Fibroblast of lung (primary cell): Measurements from ENCODE around the gene DUSP5. TPM values are rescaled to one million over a fixed set of nuclear protein-coding genes. Genes with fewer than 3 reads are reported as not detected.

Experiments used
- DNase-seq, 2 donors: peaks; one replicate each; pipeline versions ENCODE4 v3.0.0 to v3.0.0-alpha.2; 2010; ENCODE audit warnings: low read depth in 2 of 2
- H2AFZ ChIP-seq: 2 replicates; pipeline ENCODE4 v1.5.1; 2012; ENCODE audit warnings: low read length, control low read depth, inconsistent platforms
- H3K27ac ChIP-seq: 2 replicates; pipeline ENCODE4 v1.5.1; 2011; ENCODE audit warnings: low read length, control low read depth; ENCODE audit not compliant: insufficient read depth
- H3K27me3 ChIP-seq: 2 replicates; pipeline ENCODE4 v1.5.1; 2011; ENCODE audit warnings: mild to moderate bottlenecking, low read length; ENCODE audit not compliant: control insufficient read depth, insufficient read depth
- H3K36me3 ChIP-seq: 2 replicates; pipeline ENCODE4 v1.5.1; 2011; ENCODE audit warnings: low read length; ENCODE audit not compliant: control insufficient read depth, insufficient read depth
- H3K4me1 ChIP-seq: 2 replicates; pipeline ENCODE4 v1.5.1; 2011; ENCODE audit warnings: low read length; ENCODE audit not compliant: control insufficient read depth, insufficient read depth; ENCODE audit errors: extremely low read depth
- H3K4me2 ChIP-seq: 2 replicates; pipeline ENCODE4 v1.5.1; 2011; ENCODE audit warnings: low read length, control low read depth; ENCODE audit not compliant: insufficient read depth; ENCODE audit errors: extremely low read depth
- H3K4me3 ChIP-seq, 4 experiments: fragments of 200-600 bp in 1 of 4; sonication (generic) in 1 of 4; replicated peaks in 1 of 4; 2 replicates each; pipeline ENCODE4 v1.5.1; 2011 to 2016; ENCODE audit warnings: low read length in 4 of 4, low read depth in 3 of 4, mild to moderate bottlenecking in 3 of 4, control low read depth in 2 of 4, inconsistent platforms in 1 of 4, mixed read lengths in 1 of 4; ENCODE audit not compliant: insufficient read depth in 1 of 4; ENCODE audit errors: control extremely low read depth in 1 of 4
- H3K79me2 ChIP-seq: 2 replicates; pipeline ENCODE4 v1.5.1; 2012; ENCODE audit warnings: mild to moderate bottlenecking, low read length, inconsistent platforms; ENCODE audit not compliant: control insufficient read depth, insufficient read depth
- H3K9ac ChIP-seq: 2 replicates; pipeline ENCODE4 v1.5.1; 2011; ENCODE audit warnings: mild to moderate bottlenecking, low read length, control low read depth; ENCODE audit not compliant: insufficient read depth
- H3K9me3 ChIP-seq: 2 replicates; pipeline ENCODE4 v1.5.1; 2012; ENCODE audit warnings: low read depth, low read length; ENCODE audit not compliant: control insufficient read depth, insufficient read depth
- H4K20me1 ChIP-seq: 2 replicates; pipeline ENCODE4 v1.5.1; 2011; ENCODE audit warnings: low read length; ENCODE audit not compliant: control insufficient read depth, insufficient read depth; ENCODE audit errors: extremely low read depth
- CTCF ChIP-seq, 2 donors: IDR thresholded peaks in 1 of 2; conservative IDR thresholded peaks in 1 of 2; 1 replicate in 1 of 2; 2 replicates in 1 of 2; pipeline ENCODE4 v1.5.1; 2011 to 2012; ENCODE audit warnings: low read length in 2 of 2, control low read depth in 1 of 2, inconsistent platforms in 1 of 2, low read depth in 1 of 2, mild to moderate bottlenecking in 1 of 2
- EZH2 ChIP-seq: IDR thresholded peaks from 2 replicates; pipeline ENCODE4 v1.5.1; 2012; ENCODE audit warnings: low read length, control low read depth, mild to moderate bottlenecking; ENCODE audit errors: missing control alignments
- polyA minus RNA-seq: library from RNA; depleted of rRNA, polyadenylated mRNA; stranded (reverse); fragments of >200 nt; gene quantifications from 2 replicates; pipeline ENCODE4 v1.2.3, GENCODE V29; 2011; ENCODE audit warnings: low replicate concordance
- polyA plus RNA-seq, 2 donors: library from polyadenylated mRNA; depleted of rRNA in 1 of 2; stranded (reverse) in 1 of 2; unstranded in 1 of 2; fragments of >200 nt; gene quantifications; 2 replicates each; pipeline ENCODE4 v1.2.1, GENCODE V29; 2011 to 2012; ENCODE audit warnings: missing spikeins in 1 of 2
- total RNA-seq: library from RNA; depleted of rRNA; stranded (reverse); fragments of >200 nt; gene quantifications from 2 replicates; pipeline ENCODE4 v1.2.1, GENCODE V29; 2014

Gene DUSP5
- total RNA-seq (14.9 and 27.6 TPM in 2 replicates), polyA plus RNA-seq (37.7 and 48.9 TPM in 2 replicates), polyA minus RNA-seq (65.8 and 147 TPM in 2 replicates)
- polyA plus RNA-seq (2012) = 23.5 and 30.7 TPM in 2 replicates

- DNase-seq = peak; percentile 92 to 95
- H3K27ac ChIP-seq = peak within 1 kb of the TSS; percentile 94
- peak within 1 kb of the TSS; percentile 71 to 96 (median 76) for H3K4me3 ChIP-seq
- peaks cover 68% of the 10 kb centered on the region for H3K79me2 ChIP-seq
- peaks cover 7% of the 10 kb centered on the region for H3K4me1 ChIP-seq
- peak within 1 kb of the TSS; percentile 92 for H3K9ac ChIP-seq
- H4K20me1 ChIP-seq = no peaks in the 10 kb centered on the region
- no peaks in the 10 kb centered on the region for H3K36me3 ChIP-seq
- TF ChIP-seq CTCF (conservative IDR thresholded peaks at IDR 0.05 in 1 of 2, IDR thresholded peaks at IDR 0.05 in 1 of 2; ENCODE audit: low read depth in 1 of 2, low read length in 2 of 2) (no peak), EZH2 (no peak)
- no peaks in the 10 kb centered on the region for H3K27me3 ChIP-seq
- no peaks in the 10 kb centered on the region for H3K9me3 ChIP-seq
- no peak within 1 kb of the TSS for H2AFZ ChIP-seq
- peak within 1 kb of the TSS; percentile 95 for H3K4me2 ChIP-seq
Measured at GRCh38 chr10:110497438-110498086, at the start of gene DUSP5. Gene DUSP5, plus strand, starts transcription at chr10:110497907. Its CDS starts 215 bp downstream, at chr10:110498122.

GRCh38 chr10:110448682-110449418, 48.9 kb upstream of the DUSP5 start:
- Histone ChIP-seq H3K4me3 (no peak overlapping the region), H3K4me2 (no peak overlapping the region), H3K9me3 (no peaks in the 10 kb centered on the region), H3K36me3 (no peaks in the 10 kb centered on the region), H2AFZ (no peak overlapping the region), H3K79me2 (no peaks in the 10 kb centered on the region), H3K27me3 (no peaks in the 10 kb centered on the region), H3K27ac (no peak overlapping the region), H4K20me1 (no peaks in the 10 kb centered on the region), H3K9ac (no peak overlapping the region), H3K4me1 (peaks cover 10% of the 10 kb centered on the region)
- peak in 1 of 2 donors; percentile 40 for DNase-seq
- TF ChIP-seq CTCF (conservative IDR thresholded peaks at IDR 0.05 in 1 of 2, IDR thresholded peaks at IDR 0.05 in 1 of 2; ENCODE audit: low read depth in 1 of 2, low read length in 2 of 2) (no peak), EZH2 (no peak)

- Histone ChIP-seq H3K36me3 (no peaks in the 10 kb centered on the region), H3K4me1 (peaks cover 2% of the 10 kb centered on the region), H4K20me1 (no peaks in the 10 kb centered on the region), H3K27ac (no peak overlapping the region), H3K79me2 (no peaks in the 10 kb centered on the region), H3K9me3 (no peaks in the 10 kb centered on the region), H3K4me3 (no peak overlapping the region), H3K27me3 (no peaks in the 10 kb centered on the region), H2AFZ (no peak overlapping the region), H3K4me2 (no peak overlapping the region), H3K9ac (no peak overlapping the region)
- TF ChIP-seq EZH2 (no peak), CTCF (conservative IDR thresholded peaks at IDR 0.05 in 1 of 2, IDR thresholded peaks at IDR 0.05 in 1 of 2; ENCODE audit: low read depth in 1 of 2, low read length in 2 of 2) (no peak)
- no peak for DNase-seq
Measured at GRCh38 chr10:110455446-110455845, 42.3 kb upstream of the DUSP5 start.
